ENCODE data around the gene RPL13.

RPL13 gene

GRCh38 chr16:89565256-89565505 lies 4.7 kb downstream of the RPL13 start:
- H3K27me3 ChIP-seq (ENCODE audit: insufficient read depth, low read length, poor library complexity), result no peaks in the 10 kb centered on the region
- no peak overlapping the region for H3K4me2 ChIP-seq (ENCODE audit: insufficient read depth, low read length)
- no peak overlapping the region for H3K27ac ChIP-seq (ENCODE audit: low read length)
- DNase-seq (no peak), ATAC-seq (ENCODE audit: insufficient read depth, low read depth) (peak; percentile 8)
- peaks cover 50% of the 10 kb centered on the region for H3K36me3 ChIP-seq (ENCODE audit: insufficient read depth, low read length)
- TF ChIP-seq EZH2 (IDR thresholded peaks at IDR 0.05; ENCODE audit: borderline replicate concordance, low read depth, low read length, severe bottlenecking) (no peak), CTCF (IDR thresholded peaks at IDR 0.05; ENCODE audit: borderline replicate concordance, extremely low read depth, low read length, poor library complexity, severe bottlenecking) (no peak)
- peaks cover 69% of the 10 kb centered on the region for H4K20me1 ChIP-seq (ENCODE audit: insufficient read depth, low read length)
- H3K4me1 ChIP-seq (ENCODE audit: insufficient read depth, low read length), result peaks cover 28% of the 10 kb centered on the region
- H3K9ac ChIP-seq (ENCODE audit: low read depth, low read length), result no peak overlapping the region
- H3K79me2 ChIP-seq (ENCODE audit: insufficient read depth, low read length), result peaks cover 38% of the 10 kb centered on the region
- no peaks in the 10 kb centered on the region for H3K9me3 ChIP-seq (ENCODE audit: insufficient read depth, low read length, severe bottlenecking)
- H3K4me3 ChIP-seq (ENCODE audit: low read depth in 1 of 2, low read length in 2 of 2), result no peak overlapping the region
- H2AFZ ChIP-seq (ENCODE audit: low read depth, low read length), result no peak overlapping the region

- TF ChIP-seq CTCF (IDR thresholded peaks at IDR 0.05; ENCODE audit: borderline replicate concordance, extremely low read depth, low read length, poor library complexity, severe bottlenecking), result peak; percentile 58
- TF ChIP-seq EZH2 (IDR thresholded peaks at IDR 0.05; ENCODE audit: borderline replicate concordance, low read depth, low read length, severe bottlenecking), result no peak
- no peaks in the 10 kb centered on the region for H3K27me3 ChIP-seq (ENCODE audit: insufficient read depth, low read length, poor library complexity)
- H3K4me2 ChIP-seq (ENCODE audit: insufficient read depth, low read length), result no peak overlapping the region
- no peak overlapping the region for H3K9ac ChIP-seq (ENCODE audit: low read depth, low read length)
- H3K4me3 ChIP-seq (ENCODE audit: low read depth in 1 of 2, low read length in 2 of 2), result no peak overlapping the region
- DNase-seq (peak; percentile 51), ATAC-seq (ENCODE audit: insufficient read depth, low read depth) (peak; percentile 34)
- no peak overlapping the region for H3K27ac ChIP-seq (ENCODE audit: low read length)
- no peak overlapping the region for H2AFZ ChIP-seq (ENCODE audit: low read depth, low read length)
- H3K9me3 ChIP-seq (ENCODE audit: insufficient read depth, low read length, severe bottlenecking), result no peaks in the 10 kb centered on the region
- peaks cover 49% of the 10 kb centered on the region for H3K36me3 ChIP-seq (ENCODE audit: insufficient read depth, low read length)
- H4K20me1 ChIP-seq (ENCODE audit: insufficient read depth, low read length), result peaks cover 68% of the 10 kb centered on the region
- peaks cover 28% of the 10 kb centered on the region for H3K4me1 ChIP-seq (ENCODE audit: insufficient read depth, low read length)
- peaks cover 34% of the 10 kb centered on the region for H3K79me2 ChIP-seq (ENCODE audit: insufficient read depth, low read length)
Measured at GRCh38 chr16:89565506-89566372, 5.3 kb downstream of the RPL13 start.

DNA sequence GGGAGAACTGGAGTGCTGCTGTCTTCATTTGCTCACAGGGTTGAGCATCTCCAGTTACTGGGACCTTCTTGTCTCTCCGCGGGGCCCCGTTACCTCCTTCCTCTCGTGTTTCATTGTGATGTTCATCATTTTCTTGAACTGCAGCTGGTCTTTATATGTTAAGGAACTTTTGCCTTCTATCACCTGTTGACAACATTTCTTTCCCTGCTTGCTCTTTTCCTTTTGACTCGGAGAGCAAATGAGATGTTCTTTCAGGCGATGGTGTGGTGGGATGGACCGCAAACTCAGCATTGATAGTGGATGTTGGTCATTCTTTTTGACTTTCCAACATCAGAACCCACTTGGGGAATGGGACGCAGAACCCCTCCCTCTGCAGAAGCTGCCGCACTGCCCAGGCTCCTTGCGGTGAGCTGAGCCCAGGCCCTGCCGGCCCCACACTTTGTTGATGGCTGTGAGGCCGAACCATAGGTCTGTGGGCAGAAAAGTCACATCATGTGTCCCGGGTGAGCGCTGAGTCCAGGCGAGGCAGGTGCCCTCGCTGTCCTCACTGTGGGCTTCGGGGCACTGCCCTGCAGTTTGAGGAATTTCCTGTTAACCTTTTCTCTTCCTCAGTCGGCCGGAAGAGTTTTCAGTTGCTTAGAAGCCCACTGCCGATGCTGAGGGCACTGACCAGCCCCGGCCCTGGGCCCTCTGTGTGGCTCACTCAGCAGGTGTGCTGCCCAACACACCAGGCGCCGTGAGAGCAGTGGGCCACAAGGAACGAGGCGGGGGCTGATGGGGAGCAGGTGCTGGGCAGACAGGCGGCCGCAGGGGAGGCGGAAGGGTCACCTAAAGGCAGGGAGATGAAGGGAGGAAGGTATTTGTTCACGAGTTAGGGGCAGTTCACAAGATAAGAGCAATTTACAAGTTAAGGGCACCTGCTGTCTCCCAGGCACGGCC lies 7.4 kb downstream of the RPL13 start:
- Histone ChIP-seq H3K4me2 (ENCODE audit: insufficient read depth, low read length) (no peak overlapping the region), H3K27ac (ENCODE audit: low read length) (no peak overlapping the region), H3K9me3 (ENCODE audit: insufficient read depth, low read length, severe bottlenecking) (no peaks in the 10 kb centered on the region), H3K9ac (ENCODE audit: low read depth, low read length) (no peak overlapping the region), H3K4me3 (ENCODE audit: low read depth in 1 of 2, low read length in 2 of 2) (no peak overlapping the region), H3K36me3 (ENCODE audit: insufficient read depth, low read length) (peaks cover 28% of the 10 kb centered on the region), H2AFZ (ENCODE audit: low read depth, low read length) (no peak overlapping the region), H4K20me1 (ENCODE audit: insufficient read depth, low read length) (peaks cover 46% of the 10 kb centered on the region), H3K79me2 (ENCODE audit: insufficient read depth, low read length) (peaks cover 12% of the 10 kb centered on the region), H3K4me1 (ENCODE audit: insufficient read depth, low read length) (peaks cover 12% of the 10 kb centered on the region), H3K27me3 (ENCODE audit: insufficient read depth, low read length, poor library complexity) (no peaks in the 10 kb centered on the region)
- no peak for ATAC-seq (ENCODE audit: insufficient read depth, low read depth)
- no peak for TF ChIP-seq CTCF (IDR thresholded peaks at IDR 0.05; ENCODE audit: borderline replicate concordance, extremely low read depth, low read length, poor library complexity, severe bottlenecking)
- TF ChIP-seq EZH2 (IDR thresholded peaks at IDR 0.05; ENCODE audit: borderline replicate concordance, low read depth, low read length, severe bottlenecking), result no peak
- no peak for DNase-seq
